ENCODE data around the gene CHKB.
"Not testable (repeated sequence)": the region's sequence is repeated elsewhere in the genome, so short reads cannot be mapped to it uniquely, and the experiment has no call there.

The CHKB gene

DNA sequence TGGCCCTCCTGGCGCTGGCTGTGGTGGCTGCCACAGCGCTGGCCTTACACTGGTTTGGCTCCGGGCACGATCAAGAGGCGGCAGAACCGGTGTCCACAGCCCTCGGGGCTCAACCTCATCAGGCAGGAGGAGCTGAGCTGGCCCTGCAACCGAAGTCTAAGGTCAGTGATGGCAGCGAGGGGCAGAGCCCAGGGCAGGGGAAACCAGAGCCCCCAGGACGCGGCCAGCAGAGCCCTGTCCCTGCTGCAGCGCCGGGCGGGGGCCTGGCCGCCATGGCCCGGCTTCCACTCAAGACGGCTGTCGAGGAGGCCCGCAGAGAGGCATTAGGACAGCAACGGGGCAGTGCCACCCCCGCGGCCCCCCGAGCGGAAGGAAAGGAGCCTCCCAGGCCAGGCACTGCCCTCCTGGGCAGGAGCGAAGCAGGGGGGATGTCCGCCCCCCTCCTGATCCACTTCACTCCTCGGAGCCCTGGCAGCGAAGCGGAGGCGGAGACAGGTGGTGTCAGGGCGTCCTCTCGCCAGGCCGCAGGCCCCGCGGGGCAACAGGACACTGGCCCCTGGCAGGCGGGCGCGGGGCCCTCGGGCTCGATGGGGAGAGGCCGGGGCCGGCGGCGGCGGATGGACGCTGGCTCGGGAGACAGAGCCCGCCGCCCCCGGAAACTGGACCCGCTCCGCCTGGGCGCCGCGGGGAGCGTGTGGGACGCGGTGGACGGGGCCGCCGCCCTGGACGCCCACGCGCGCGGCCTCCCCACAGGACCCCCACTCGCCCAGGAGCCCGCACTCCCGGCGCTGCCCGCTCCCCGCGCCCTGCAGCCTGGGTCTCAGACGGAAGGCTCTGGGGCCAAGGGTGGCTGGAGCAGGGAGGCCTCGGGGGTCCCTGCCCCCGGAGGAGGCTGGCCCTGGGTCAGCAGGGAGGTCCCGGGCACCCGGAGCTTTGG, 36.1 kb downstream of the CHKB start:
- H3K4me1 Mint-ChIP-seq (ENCODE audit: low read depth) = peaks cover 61% of the 10 kb centered on the region
- peak overlapping the region; percentile 50 for H3K27ac Mint-ChIP-seq
- peak overlapping the region; percentile 23 for H3K4me3 Mint-ChIP-seq
- no peaks in the 10 kb centered on the region for H3K9me3 Mint-ChIP-seq
- no peak for DNase-seq
- H3K36me3 Mint-ChIP-seq (ENCODE audit: low read depth) = peaks cover 3% of the 10 kb centered on the region
- H3K27me3 Mint-ChIP-seq = no peaks in the 10 kb centered on the region

- Mint-ChIP-seq H3K27ac (peak within 1 kb of the TSS; percentile 72), H3K4me1 (ENCODE audit: low read depth) (peaks cover 66% of the 10 kb centered on the region)
These were observed 36.9 kb downstream of the CHKB start, which contains the start of gene KLHDC7B for GRCh38 chr22:50545522-50546325. Gene KLHDC7B, plus strand, starts transcription at chr22:50545899. Its CDS starts 345 bp downstream, at chr22:50546244.

DNA sequence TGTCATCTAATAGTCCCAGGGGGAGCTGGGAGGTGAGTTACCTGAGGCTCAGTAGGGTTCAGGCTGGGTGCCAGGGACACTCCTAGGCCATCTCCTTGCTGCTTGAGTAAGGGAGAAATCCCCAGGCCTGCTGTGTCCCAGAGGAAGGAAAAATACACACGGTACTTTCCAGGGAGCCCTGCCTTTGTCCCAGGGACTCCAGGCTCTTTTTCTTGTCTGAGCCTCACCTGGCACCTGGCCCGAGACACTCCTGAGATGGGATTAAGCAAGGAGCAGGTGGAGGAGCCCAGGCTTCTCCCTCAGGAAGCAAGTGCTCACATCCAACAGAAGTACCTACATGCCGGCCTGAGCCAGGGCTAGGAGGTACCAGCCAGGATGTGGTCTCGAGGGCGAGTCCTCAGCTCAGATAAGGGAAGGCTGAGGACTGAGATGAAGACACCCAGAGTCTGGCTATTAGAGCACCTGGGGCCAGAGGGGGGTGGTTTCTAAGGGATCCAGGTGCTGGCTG, 37.8 kb downstream of the CHKB start:
- Mint-ChIP-seq H3K27me3 (no peaks in the 10 kb centered on the region), H3K9me3 (no peaks in the 10 kb centered on the region), H3K4me3 (no peak overlapping the region), H3K36me3 (ENCODE audit: low read depth) (no peaks in the 10 kb centered on the region), H3K27ac (peak overlapping the region; percentile 72), H3K4me1 (ENCODE audit: low read depth) (peaks cover 64% of the 10 kb centered on the region)
- DNase-seq = peak; percentile 57

More at GRCh38 chr22:50545522-50546325, 36.9 kb downstream of the CHKB start, which contains the start of gene KLHDC7B:
- no peaks in the 10 kb centered on the region for H3K27me3 Mint-ChIP-seq
- H3K9me3 Mint-ChIP-seq = no peaks in the 10 kb centered on the region
- peaks cover 3% of the 10 kb centered on the region for H3K36me3 Mint-ChIP-seq (ENCODE audit: low read depth)
- peak within 1 kb of the TSS; percentile 23 for H3K4me3 Mint-ChIP-seq
- DNase-seq = peak; percentile 58

- peak; percentile 88 for DNase-seq
- Mint-ChIP-seq H3K4me3 (peak overlapping the region; percentile 45), H3K27ac (peak overlapping the region; percentile 72), H3K36me3 (ENCODE audit: low read depth) (no peaks in the 10 kb centered on the region), H3K27me3 (no peaks in the 10 kb centered on the region), H3K9me3 (no peaks in the 10 kb centered on the region), H3K4me1 (ENCODE audit: low read depth) (peaks cover 66% of the 10 kb centered on the region)
These were observed 38.4 kb downstream of the CHKB start for GRCh38 chr22:50544078-50544745.

- Mint-ChIP-seq H3K9me3 (no peaks in the 10 kb centered on the region), H3K4me1 (ENCODE audit: low read depth) (peaks cover 74% of the 10 kb centered on the region), H3K36me3 (ENCODE audit: low read depth) (no peaks in the 10 kb centered on the region), H3K27me3 (no peaks in the 10 kb centered on the region), H3K27ac (peak overlapping the region; percentile 91), H3K4me3 (no peak overlapping the region)
- no peak for DNase-seq
These were observed 40.2 kb downstream of the CHKB start for GRCh38 chr22:50542416-50542927.

- not testable (repeated sequence) for H3K27me3 Mint-ChIP-seq; H3K36me3 Mint-ChIP-seq (ENCODE audit: low read depth); H3K9me3 Mint-ChIP-seq; DNase-seq
- Mint-ChIP-seq H3K27ac (peak overlapping the region; percentile 91), H3K4me1 (ENCODE audit: low read depth) (peaks cover 78% of the 10 kb centered on the region), H3K4me3 (peak overlapping the region; percentile 1)
These were observed 41.0 kb downstream of the CHKB start for GRCh38 chr22:50541667-50542026.

DNA sequence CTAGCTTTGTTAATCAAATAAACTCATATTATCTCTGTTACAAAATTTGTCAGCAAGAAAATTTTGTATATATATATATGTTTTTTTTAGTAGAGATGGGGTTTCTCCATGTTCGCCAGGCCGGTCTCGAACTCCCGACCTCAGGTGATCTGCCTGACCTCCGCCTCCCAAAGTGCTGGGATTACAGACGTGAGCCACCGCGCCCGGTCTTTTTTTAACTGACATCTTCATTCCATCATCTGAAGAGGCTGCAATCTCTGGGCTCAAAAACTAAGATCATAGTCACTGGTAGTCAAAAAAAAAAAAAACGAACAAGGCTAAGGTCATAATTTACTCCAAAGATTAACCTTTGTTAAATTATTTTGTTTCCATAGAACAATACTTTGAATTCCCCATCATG, 42.3 kb downstream of the CHKB start:
- no peaks in the 10 kb centered on the region for H3K27me3 Mint-ChIP-seq
- no peaks in the 10 kb centered on the region for H3K36me3 Mint-ChIP-seq (ENCODE audit: low read depth)
- peaks cover 74% of the 10 kb centered on the region for H3K4me1 Mint-ChIP-seq (ENCODE audit: low read depth)
- no peak for DNase-seq
- H3K4me3 Mint-ChIP-seq = no peak overlapping the region
- peak overlapping the region; percentile 91 for H3K27ac Mint-ChIP-seq
- H3K9me3 Mint-ChIP-seq = no peaks in the 10 kb centered on the region

- no peaks in the 10 kb centered on the region for H3K27me3 Mint-ChIP-seq
- no peaks in the 10 kb centered on the region for H3K9me3 Mint-ChIP-seq
- no peaks in the 10 kb centered on the region for H3K36me3 Mint-ChIP-seq (ENCODE audit: low read depth)
- peaks cover 78% of the 10 kb centered on the region for H3K4me1 Mint-ChIP-seq (ENCODE audit: low read depth)
- DNase-seq = peak; percentile 9
- H3K4me3 Mint-ChIP-seq = peak overlapping the region; percentile 59
- H3K27ac Mint-ChIP-seq = peak overlapping the region; percentile 99
These were observed 44.9 kb downstream of the CHKB start for GRCh38 chr22:50537765-50538164.

GRCh38 chr22:50536226-50536625, 46.4 kb downstream of the CHKB start:
- peaks cover under 1% of the 10 kb centered on the region for H3K36me3 Mint-ChIP-seq (ENCODE audit: low read depth)
- H3K4me3 Mint-ChIP-seq = no peak overlapping the region
- DNase-seq = no peak
- H3K9me3 Mint-ChIP-seq = no peaks in the 10 kb centered on the region
- peaks cover 67% of the 10 kb centered on the region for H3K4me1 Mint-ChIP-seq (ENCODE audit: low read depth)
- no peaks in the 10 kb centered on the region for H3K27me3 Mint-ChIP-seq
- no peak overlapping the region for H3K27ac Mint-ChIP-seq

GRCh38 chr22:50535113-50535512, 47.5 kb downstream of the CHKB start:
- Mint-ChIP-seq H3K27ac (peak overlapping the region; percentile 33), H3K4me1 (ENCODE audit: low read depth) (peaks cover 59% of the 10 kb centered on the region), H3K9me3 (no peaks in the 10 kb centered on the region), H3K36me3 (ENCODE audit: low read depth) (peaks cover 2% of the 10 kb centered on the region), H3K27me3 (no peaks in the 10 kb centered on the region), H3K4me3 (no peak overlapping the region)
- DNase-seq = no peak

GRCh38 chr22:50533856-50534711, 48.6 kb downstream of the CHKB start:
- DNase-seq; H3K36me3 Mint-ChIP-seq (ENCODE audit: low read depth); H3K9me3 Mint-ChIP-seq; H3K27me3 Mint-ChIP-seq: not testable (repeated sequence)
- Mint-ChIP-seq H3K4me1 (ENCODE audit: low read depth) (peaks cover 50% of the 10 kb centered on the region), H3K4me3 (peak overlapping the region; percentile 15), H3K27ac (peak overlapping the region; percentile 66)

- H3K27me3 Mint-ChIP-seq = no peaks in the 10 kb centered on the region
- no peak for DNase-seq
- H3K27ac Mint-ChIP-seq = peak overlapping the region; percentile 87
- H3K36me3 Mint-ChIP-seq (ENCODE audit: low read depth) = peaks cover 12% of the 10 kb centered on the region
- peaks cover 52% of the 10 kb centered on the region for H3K4me1 Mint-ChIP-seq (ENCODE audit: low read depth)
- H3K9me3 Mint-ChIP-seq = no peaks in the 10 kb centered on the region
- peak overlapping the region; percentile 90 for H3K4me3 Mint-ChIP-seq
These were observed 49.5 kb downstream of the CHKB start for GRCh38 chr22:50532824-50533796.
